Caco-2 (cell line): Measurements from ENCODE around the gene DTNB. TPM values are rescaled to one million over a fixed set of nuclear protein-coding genes. Genes with fewer than 3 reads are reported as not detected.

Source experiments
- BruUV-seq: library from RNA; stranded (reverse); fragments of 400-500 nt; replicated peaks from 2 replicates; lab custom pipeline; 2021; lab: Mats Ljungman, UMichigan
- CTCF ChIA-PET: fragments of 300-600 bp; sonication (Branson Sonifier 250); formaldehyde crosslinking; loops from one replicate; lab custom pipeline; 2022; ENCODE audit warnings: antibody characterized with exemption; lab: Charles Lee
- POLR2A ChIA-PET: fragments of 300-600 bp; sonication (Branson Sonifier 250); formaldehyde crosslinking; loops from one replicate; lab custom pipeline; 2022; ENCODE audit warnings: antibody characterized with exemption; lab: Charles Lee
- DNase-seq, 2 experiments: peaks; one replicate each; pipeline versions ENCODE4 v3.0.0 to v3.0.0-alpha.2; 2020 to 2022
- H3K27me3 ChIP-seq: replicated peaks from 2 replicates; pipeline ENCODE4 v1.6.0; 2011; ENCODE audit warnings: low read length; ENCODE audit not compliant: control insufficient read depth, insufficient read depth
- H3K36me3 ChIP-seq: 2 replicates; pipeline ENCODE4 v1.5.1; 2011; ENCODE audit warnings: low read length; ENCODE audit not compliant: control insufficient read depth, insufficient read depth
- H3K4me1 ChIP-seq: fragments of 250-450 bp; sonication (Bioruptor Pico); 2 replicates; pipeline ENCODE4 v1.5.1; 2020; ENCODE audit warnings: mild to moderate bottlenecking
- H3K4me3 ChIP-seq: 2 replicates; pipeline ENCODE4 v1.5.1; 2011; ENCODE audit warnings: low read depth, mild to moderate bottlenecking, control low read depth, low read length
- H3K9me3 ChIP-seq: fragments of 250-450 bp; sonication (Bioruptor Pico); 2 replicates; pipeline ENCODE4 v1.5.1; 2020; ENCODE audit warnings: mild to moderate bottlenecking, moderate library complexity
- H3K27ac Mint-ChIP-seq: one replicate; pipeline ENCODE4 v1.8.0; 2022; ENCODE audit warnings: mixed read lengths; ENCODE audit not compliant: unreplicated experiment
- H3K27me3 Mint-ChIP-seq: one replicate; pipeline ENCODE4 v1.8.0; 2022; ENCODE audit warnings: mixed read lengths; ENCODE audit not compliant: insufficient read depth, unreplicated experiment
- H3K36me3 Mint-ChIP-seq: one replicate; pipeline ENCODE4 v1.8.0; 2022; ENCODE audit warnings: mild to moderate bottlenecking, mixed read lengths; ENCODE audit not compliant: insufficient read depth, unreplicated experiment
- H3K4me1 Mint-ChIP-seq: one replicate; pipeline ENCODE4 v1.8.0; 2022; ENCODE audit warnings: low read depth, mixed read lengths; ENCODE audit not compliant: unreplicated experiment
- H3K4me3 Mint-ChIP-seq: one replicate; pipeline ENCODE4 v1.8.0; 2022; ENCODE audit warnings: mild to moderate bottlenecking, moderate library complexity, mixed read lengths; ENCODE audit not compliant: unreplicated experiment
- H3K9me3 Mint-ChIP-seq: one replicate; pipeline ENCODE4 v1.8.0; 2022; ENCODE audit warnings: mixed read lengths; ENCODE audit not compliant: unreplicated experiment
- CTCF ChIP-seq, 2 experiments: fragments of 200-600 bp in 1 of 2; IDR thresholded peaks; 1 replicate in 1 of 2; 2 replicates in 1 of 2; pipeline versions ENCODE4 v1.5.1 to v1.8.0; 2011 to 2022; ENCODE audit warnings: antibody characterized with exemption in 1 of 2, control low read depth in 1 of 2, inconsistent platforms in 1 of 2, low read depth in 1 of 2, low read length in 1 of 2, mild to moderate bottlenecking in 1 of 2, moderate library complexity in 1 of 2; ENCODE audit not compliant: insufficient read depth in 1 of 2, severe bottlenecking in 1 of 2, unreplicated experiment in 1 of 2
- intact Hi-C: fragments of 100-400 bp; cut with micrococcal nuclease; formaldehyde crosslinking; loops from one replicate; pipeline ENCODE4 v1.10.0; 2022; ENCODE audit not compliant: unreplicated experiment
- total RNA-seq: library from RNA; stranded (reverse); gene quantifications from 2 replicates; pipeline ENCODE4 v1.2.3, GENCODE V29; 2022

The DTNB gene
- total RNA-seq, 1 experiment from 2014 or later = 50.4 TPM

GRCh38 chr2:25339791-25340180, 333.6 kb downstream of the DTNB start:
- H3K4me3 ChIP-seq = no peak overlapping the region
- H3K4me3 Mint-ChIP-seq = peak overlapping the region; percentile 60

GRCh38 chr2:25339211-25339674, 334.1 kb downstream of the DTNB start:
- TF ChIP-seq CTCF (IDR thresholded peaks at IDR 0.05; ENCODE audit: insufficient read depth in 1 of 2, low read depth in 1 of 2, low read length in 1 of 2, severe bottlenecking in 1 of 2, unreplicated experiment in 1 of 2) = no peak
- Mint-ChIP-seq H3K4me3 (peak overlapping the region; percentile 60), H3K27ac (no peak overlapping the region), H3K27me3 (no peaks in the 10 kb centered on the region), H3K36me3 (peaks cover 7% of the 10 kb centered on the region), H3K9me3 (no peaks in the 10 kb centered on the region), H3K4me1 (no peaks in the 10 kb centered on the region)
- intact Hi-C loops = no loop called here
- CTCF ChIA-PET = interaction anchor here (0.6 to 1.0 kb wide), 3 partner anchors 20 to 142 kb away, joined by 3 to 4 read pairs (median 3); no protein-coding TSS in a partner anchor
- no TSS peak for BruUV-seq
- Histone ChIP-seq H3K4me3 (no peak overlapping the region), H3K27me3 (no peaks in the 10 kb centered on the region), H3K36me3 (no peaks in the 10 kb centered on the region), H3K9me3 (no peaks in the 10 kb centered on the region), H3K4me1 (no peaks in the 10 kb centered on the region)
- POLR2A ChIA-PET = interaction anchor here (0.6 kb wide), 1 partner anchor 108 kb away, joined by 3 read pairs; no protein-coding TSS in a partner anchor
- no peak for DNase-seq

More at GRCh38 chr2:25339791-25340180, 333.6 kb downstream of the DTNB start:
- H3K4me1 ChIP-seq = no peaks in the 10 kb centered on the region
- H3K9me3 ChIP-seq = no peaks in the 10 kb centered on the region
- Mint-ChIP-seq H3K27ac (no peak overlapping the region), H3K36me3 (peaks cover 7% of the 10 kb centered on the region), H3K4me1 (no peaks in the 10 kb centered on the region), H3K9me3 (no peaks in the 10 kb centered on the region), H3K27me3 (no peaks in the 10 kb centered on the region)
- POLR2A ChIA-PET = no interaction called here
- CTCF ChIA-PET = interaction anchor here (0.7 to 1.0 kb wide), 2 partner anchors 19 to 22 kb away, joined by 3 read pairs; no protein-coding TSS in a partner anchor
- no peak for TF ChIP-seq CTCF (IDR thresholded peaks at IDR 0.05; ENCODE audit: insufficient read depth in 1 of 2, low read depth in 1 of 2, low read length in 1 of 2, severe bottlenecking in 1 of 2, unreplicated experiment in 1 of 2)
- H3K27me3 ChIP-seq = no peaks in the 10 kb centered on the region
- peak in 1 of 2 experiments; percentile 29 for DNase-seq
- H3K36me3 ChIP-seq = no peaks in the 10 kb centered on the region
- intact Hi-C loops = no loop called here
- no TSS peak for BruUV-seq

DNA sequence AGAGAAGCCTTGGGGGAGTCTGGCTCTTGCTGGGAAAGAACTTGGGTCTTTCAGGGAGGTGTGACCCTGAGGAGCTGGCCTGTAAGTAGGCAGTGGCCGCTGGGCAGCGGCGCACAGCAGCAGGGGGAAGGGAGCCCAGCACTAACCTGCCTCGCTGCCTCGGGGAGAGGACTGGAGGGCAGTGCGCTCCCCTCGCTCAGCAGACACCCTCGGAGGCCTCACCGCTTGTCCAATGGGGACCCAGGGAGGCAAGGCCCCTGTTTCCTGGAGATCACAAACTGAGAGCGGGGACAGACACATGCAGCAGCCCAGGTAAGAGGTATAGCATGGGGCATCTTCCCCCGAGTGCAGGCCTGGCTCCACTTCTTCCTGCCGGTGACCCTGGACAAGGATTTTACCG, 335.0 kb downstream of the DTNB start:
- Histone ChIP-seq H3K4me1 (no peaks in the 10 kb centered on the region), H3K27me3 (no peaks in the 10 kb centered on the region), H3K36me3 (no peaks in the 10 kb centered on the region), H3K9me3 (no peaks in the 10 kb centered on the region), H3K4me3 (no peak overlapping the region)
- H3K27ac Mint-ChIP-seq = no peak overlapping the region
- intact Hi-C loops = no loop called here
- no TSS peak for BruUV-seq
- POLR2A ChIA-PET = no interaction called here
- H3K4me3 Mint-ChIP-seq = no peak overlapping the region
- no peaks in the 10 kb centered on the region for H3K27me3 Mint-ChIP-seq
- H3K9me3 Mint-ChIP-seq = no peaks in the 10 kb centered on the region
- H3K36me3 Mint-ChIP-seq = peaks cover 7% of the 10 kb centered on the region
- CTCF ChIA-PET = interaction anchor here (0.6 kb wide), 1 partner anchor 141 kb away, joined by 4 read pairs; no protein-coding TSS in a partner anchor
- no peak for DNase-seq
- TF ChIP-seq CTCF (IDR thresholded peaks at IDR 0.05; ENCODE audit: insufficient read depth in 1 of 2, low read depth in 1 of 2, low read length in 1 of 2, severe bottlenecking in 1 of 2, unreplicated experiment in 1 of 2) = no peak
- no peaks in the 10 kb centered on the region for H3K4me1 Mint-ChIP-seq
